ENCODE data around the gene CLEC3B.

DNA sequence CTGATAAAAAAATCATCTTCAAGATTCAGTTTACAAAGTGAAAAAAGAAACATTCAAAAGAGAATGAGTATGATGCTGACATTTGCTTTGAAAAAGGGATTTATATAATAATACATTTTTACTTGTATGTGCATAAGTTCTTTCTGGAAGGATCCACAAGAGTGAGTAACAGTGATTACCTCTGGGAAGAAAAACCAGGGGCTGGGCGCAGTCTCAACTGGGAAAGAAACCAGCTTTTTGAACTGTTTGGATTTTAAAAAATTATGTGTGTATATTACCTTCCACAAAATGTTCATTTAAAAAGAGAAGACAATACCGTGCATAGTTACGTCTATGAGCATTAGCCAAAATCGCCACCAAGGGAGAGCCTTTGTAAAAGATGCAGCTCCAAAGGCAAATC lies 1.3 kb downstream of the CLEC3B start:
- no peak for TF ChIP-seq EZH2 (IDR thresholded peaks at IDR 0.05; ENCODE audit: low read length, missing control alignments)
- TF ChIP-seq, protein P1, sequence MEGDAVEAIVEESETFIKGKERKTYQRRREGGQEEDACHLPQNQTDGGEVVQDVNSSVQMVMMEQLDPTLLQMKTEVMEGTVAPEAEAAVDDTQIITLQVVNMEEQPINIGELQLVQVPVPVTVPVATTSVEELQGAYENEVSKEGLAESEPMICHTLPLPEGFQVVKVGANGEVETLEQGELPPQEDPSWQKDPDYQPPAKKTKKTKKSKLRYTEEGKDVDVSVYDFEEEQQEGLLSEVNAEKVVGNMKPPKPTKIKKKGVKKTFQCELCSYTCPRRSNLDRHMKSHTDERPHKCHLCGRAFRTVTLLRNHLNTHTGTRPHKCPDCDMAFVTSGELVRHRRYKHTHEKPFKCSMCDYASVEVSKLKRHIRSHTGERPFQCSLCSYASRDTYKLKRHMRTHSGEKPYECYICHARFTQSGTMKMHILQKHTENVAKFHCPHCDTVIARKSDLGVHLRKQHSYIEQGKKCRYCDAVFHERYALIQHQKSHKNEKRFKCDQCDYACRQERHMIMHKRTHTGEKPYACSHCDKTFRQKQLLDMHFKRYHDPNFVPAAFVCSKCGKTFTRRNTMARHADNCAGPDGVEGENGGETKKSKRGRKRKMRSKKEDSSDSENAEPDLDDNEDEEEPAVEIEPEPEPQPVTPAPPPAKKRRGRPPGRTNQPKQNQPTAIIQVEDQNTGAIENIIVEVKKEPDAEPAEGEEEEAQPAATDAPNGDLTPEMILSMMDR (conservative IDR thresholded peaks at IDR 0.05 in 1 of 2, IDR thresholded peaks at IDR 0.05 in 1 of 2; ENCODE audit: low read depth in 1 of 2, low read length in 2 of 2), result no peak

Measured in fibroblast of lung (primary cell).